ENCODE data around the gene ANO2. TPM values are rescaled to one million over a fixed set of nuclear protein-coding genes. Genes with fewer than 3 reads are reported as not detected.
"Not testable (repeated sequence)": the region's sequence is repeated elsewhere in the genome, so short reads cannot be mapped to it uniquely, and the experiment has no call there.

The ANO2 gene
- total RNA-seq, 2 experiments from 2014 or later: not detected

GRCh38 chr12:5900533-5901205, 44.4 kb downstream of the ANO2 start:
- Mint-ChIP-seq H3K4me1 (no peaks in the 10 kb centered on the region), H3K9me3 (ENCODE audit: low read depth) (no peaks in the 10 kb centered on the region), H3K27me3 (peaks cover 17% of the 10 kb centered on the region), H3K27ac (no peak overlapping the region), H3K4me3 (no peak overlapping the region), H3K36me3 (ENCODE audit: low read depth) (no peaks in the 10 kb centered on the region)
- POLR2A ChIA-PET: no interaction called here
- ATAC-seq (no peak), DNase-seq (no peak)
- CTCF ChIA-PET: no interaction called here
- intact Hi-C loops (cut with DNase I, micrococcal nuclease): no loop called here

- ChIA-PET POLR2A (no interaction called here), CTCF (interaction anchor here (1.6 kb wide), 1 partner anchor 12 kb away, joined by 4 read pairs; no protein-coding TSS in a partner anchor)
- intact Hi-C loops (cut with DNase I, micrococcal nuclease): no loop called here
Measured at GRCh38 chr12:5900076-5900475, 45.0 kb downstream of the ANO2 start.

GRCh38 chr12:5899675-5900074, 45.4 kb downstream of the ANO2 start:
- CTCF ChIA-PET: interaction anchor here (1.6 kb wide), 1 partner anchor 11 kb away, joined by 4 read pairs; no protein-coding TSS in a partner anchor

More at GRCh38 chr12:5900076-5900475, 45.0 kb downstream of the ANO2 start:
- Mint-ChIP-seq H3K4me1 (no peaks in the 10 kb centered on the region), H3K27ac (no peak overlapping the region), H3K36me3 (ENCODE audit: low read depth) (no peaks in the 10 kb centered on the region), H3K4me3 (no peak overlapping the region), H3K9me3 (ENCODE audit: low read depth) (no peaks in the 10 kb centered on the region), H3K27me3 (peaks cover 23% of the 10 kb centered on the region)
- ATAC-seq (no peak), DNase-seq (no peak)

GRCh38 chr12:5898874-5899273, 46.2 kb downstream of the ANO2 start:
- Mint-ChIP-seq H3K27ac (no peak overlapping the region), H3K27me3 (peaks cover 34% of the 10 kb centered on the region), H3K9me3 (ENCODE audit: low read depth) (no peaks in the 10 kb centered on the region), H3K4me3 (no peak overlapping the region), H3K36me3 (ENCODE audit: low read depth) (no peaks in the 10 kb centered on the region), H3K4me1 (no peaks in the 10 kb centered on the region)
- DNase-seq (no peak), ATAC-seq (no peak)
- ChIA-PET POLR2A (no interaction called here), CTCF (interaction anchor here (1.0 to 1.6 kb wide), 2 partner anchors 11 to 139 kb away, joined by 3 to 4 read pairs; no protein-coding TSS in a partner anchor)
- intact Hi-C loops (cut with DNase I, micrococcal nuclease): no loop called here

More at GRCh38 chr12:5899675-5900074, 45.4 kb downstream of the ANO2 start:
- DNase-seq (no peak), ATAC-seq (no peak)
- Mint-ChIP-seq H3K27ac (no peak overlapping the region), H3K4me3 (no peak overlapping the region), H3K4me1 (no peaks in the 10 kb centered on the region), H3K36me3 (ENCODE audit: low read depth) (no peaks in the 10 kb centered on the region), H3K9me3 (ENCODE audit: low read depth) (no peaks in the 10 kb centered on the region), H3K27me3 (peaks cover 27% of the 10 kb centered on the region)
- intact Hi-C loops (cut with DNase I, micrococcal nuclease): no loop called here
- POLR2A ChIA-PET: no interaction called here

- Mint-ChIP-seq H3K4me1 (peaks cover 5% of the 10 kb centered on the region), H3K27ac (no peak overlapping the region), H3K9me3 (ENCODE audit: low read depth) (no peaks in the 10 kb centered on the region), H3K4me3 (no peak overlapping the region), H3K36me3 (ENCODE audit: low read depth) (no peaks in the 10 kb centered on the region), H3K27me3 (peaks cover 25% of the 10 kb centered on the region)
- POLR2A ChIA-PET: no interaction called here
- CTCF ChIA-PET: no interaction called here
- intact Hi-C loops (cut with DNase I, micrococcal nuclease): no loop called here
- DNase-seq (peak; percentile 59), ATAC-seq (no peak)
Measured at GRCh38 chr12:5889381-5890047, 55.5 kb downstream of the ANO2 start.

GRCh38 chr12:5888816-5889315, 56.2 kb downstream of the ANO2 start:
- DNase-seq: no peak
- no peaks in the 10 kb centered on the region for H3K9me3 Mint-ChIP-seq (ENCODE audit: low read depth)
- POLR2A ChIA-PET: no interaction called here
- peaks cover 20% of the 10 kb centered on the region for H3K27me3 Mint-ChIP-seq
- H3K27ac Mint-ChIP-seq: no peak overlapping the region
- intact Hi-C loops (cut with DNase I, micrococcal nuclease): no loop called here
- peaks cover 5% of the 10 kb centered on the region for H3K4me1 Mint-ChIP-seq
- no peak overlapping the region for H3K4me3 Mint-ChIP-seq
- CTCF ChIA-PET: interaction anchor here (1.5 kb wide), 1 partner anchor 10 kb away, joined by 4 read pairs; no protein-coding TSS in a partner anchor
- ATAC-seq: no peak
- no peaks in the 10 kb centered on the region for H3K36me3 Mint-ChIP-seq (ENCODE audit: low read depth)

- DNase-seq; H3K27ac Mint-ChIP-seq; H3K9me3 Mint-ChIP-seq (ENCODE audit: low read depth); H3K36me3 Mint-ChIP-seq (ENCODE audit: low read depth); ATAC-seq; intact Hi-C loops (cut with DNase I, micrococcal nuclease); H3K4me1 Mint-ChIP-seq: not testable (repeated sequence)
- H3K27me3 Mint-ChIP-seq: peaks cover 24% of the 10 kb centered on the region
- H3K4me3 Mint-ChIP-seq: peak overlapping the region; percentile 65
- POLR2A ChIA-PET: interaction anchor here (0.7 kb wide), 1 partner anchor 141 kb away, joined by 4 read pairs; no protein-coding TSS in a partner anchor
- CTCF ChIA-PET: interaction anchor here (0.7 to 1.5 kb wide), 2 partner anchors 11 to 16 kb away, joined by 4 to 5 read pairs; no protein-coding TSS in a partner anchor
Measured at GRCh38 chr12:5887819-5888218, 57.2 kb downstream of the ANO2 start.

- no peaks in the 10 kb centered on the region for H3K9me3 Mint-ChIP-seq (ENCODE audit: low read depth)
- CTCF ChIA-PET: no interaction called here
- H3K4me3 Mint-ChIP-seq: no peak overlapping the region
- H3K27me3 Mint-ChIP-seq: peaks cover 27% of the 10 kb centered on the region
- H3K4me1 Mint-ChIP-seq: peaks cover 5% of the 10 kb centered on the region
- intact Hi-C loops (cut with DNase I, micrococcal nuclease): no loop called here
- POLR2A ChIA-PET: no interaction called here
- DNase-seq (no peak), ATAC-seq (no peak)
- no peaks in the 10 kb centered on the region for H3K36me3 Mint-ChIP-seq (ENCODE audit: low read depth)
- no peak overlapping the region for H3K27ac Mint-ChIP-seq
Measured at GRCh38 chr12:5884866-5885265, 60.2 kb downstream of the ANO2 start.

GRCh38 chr12:5884285-5884684, 60.8 kb downstream of the ANO2 start:
- Mint-ChIP-seq H3K4me1 (peaks cover 5% of the 10 kb centered on the region), H3K4me3 (no peak overlapping the region), H3K27me3 (peaks cover 27% of the 10 kb centered on the region), H3K36me3 (ENCODE audit: low read depth) (no peaks in the 10 kb centered on the region), H3K27ac (no peak overlapping the region), H3K9me3 (ENCODE audit: low read depth) (no peaks in the 10 kb centered on the region)
- ChIA-PET CTCF (no interaction called here), POLR2A (no interaction called here)
- DNase-seq (no peak), ATAC-seq (no peak)
- intact Hi-C loops (cut with DNase I, micrococcal nuclease): no loop called here

- CTCF ChIA-PET: no interaction called here
- H3K36me3 Mint-ChIP-seq (ENCODE audit: low read depth): no peaks in the 10 kb centered on the region
- POLR2A ChIA-PET: no interaction called here
- intact Hi-C loops (cut with DNase I, micrococcal nuclease): no loop called here
- peaks cover 22% of the 10 kb centered on the region for H3K27me3 Mint-ChIP-seq
- no peak for DNase-seq
- H3K4me1 Mint-ChIP-seq: no peaks in the 10 kb centered on the region
- H3K27ac Mint-ChIP-seq: no peak overlapping the region
- H3K4me3 Mint-ChIP-seq: no peak overlapping the region
- no peaks in the 10 kb centered on the region for H3K9me3 Mint-ChIP-seq (ENCODE audit: low read depth)
- no peak for ATAC-seq
Measured at GRCh38 chr12:5882511-5883190, 62.4 kb downstream of the ANO2 start.

GRCh38 chr12:5881666-5882065, 63.4 kb downstream of the ANO2 start:
- Mint-ChIP-seq H3K4me1 (no peaks in the 10 kb centered on the region), H3K27me3 (peaks cover 20% of the 10 kb centered on the region), H3K9me3 (ENCODE audit: low read depth) (no peaks in the 10 kb centered on the region), H3K27ac (no peak overlapping the region), H3K36me3 (ENCODE audit: low read depth) (no peaks in the 10 kb centered on the region), H3K4me3 (no peak overlapping the region)
- intact Hi-C loops (cut with DNase I, micrococcal nuclease): no loop called here
- DNase-seq (no peak), ATAC-seq (no peak)
- ChIA-PET POLR2A (no interaction called here), CTCF (no interaction called here)

Measured in activated CD4-positive, alpha-beta T cell treated with anti-CD3 and anti-CD28 coated beads for 36 hours (primary cell).